Colon (tissue), 2 donors: ENCODE results near the gene RNF223.

Experiments used
- FAIRE-seq: peaks from 2 replicates; lab custom pipeline; 2012; peaks lifted over from hg19 to GRCh38; lab: Jason Lieb, UNC
- donor health status: control.
- donor health status: control.

Gene RNF223

DNA sequence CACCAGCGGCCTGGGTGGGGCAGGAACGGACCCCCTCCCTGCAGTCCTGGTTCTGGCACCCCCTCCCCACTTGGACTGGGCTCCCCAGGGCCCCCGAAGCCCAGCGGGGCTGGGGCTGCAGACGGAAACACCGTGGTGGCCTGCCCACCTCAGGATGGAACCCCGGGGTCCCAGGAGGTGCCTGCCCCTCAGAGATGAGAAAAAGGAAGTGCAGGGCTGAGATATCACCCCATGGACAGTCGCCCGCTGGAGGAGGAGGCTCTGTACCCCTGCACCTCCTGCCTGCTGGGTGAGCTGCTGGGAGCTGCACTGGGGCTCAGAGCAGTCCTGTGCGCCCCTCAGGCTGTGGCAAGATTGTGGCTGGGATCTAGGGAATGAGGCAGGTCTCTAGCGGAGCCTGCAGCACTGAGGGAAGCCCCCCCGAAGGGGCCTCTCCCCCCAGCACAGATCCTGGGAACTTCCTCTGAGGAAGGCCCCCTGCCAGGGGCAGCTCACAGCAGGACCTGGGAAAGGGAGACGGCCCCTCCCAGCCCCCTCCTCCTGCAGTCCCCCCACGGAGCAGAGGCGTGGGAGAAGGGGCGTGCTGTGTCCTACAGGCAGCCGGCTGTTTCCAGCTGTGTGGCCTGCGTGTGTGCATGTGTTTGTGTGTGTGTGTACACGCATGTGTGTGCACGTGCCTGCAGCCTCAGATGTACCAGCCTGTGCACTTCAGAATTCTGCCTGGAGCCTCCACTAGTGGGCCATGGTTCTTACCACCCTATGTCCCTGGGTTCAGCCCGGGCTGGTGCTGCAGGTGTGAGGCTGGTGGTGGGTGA is 47.3 kb downstream of the RNF223 start:
- FAIRE-seq, result no peak

- FAIRE-seq, result no peak
Observed at GRCh38 chr1:1025730-1026129, 48.4 kb downstream of the RNF223 start.

- no peak for FAIRE-seq
Observed at GRCh38 chr1:1024771-1025699, 49.1 kb downstream of the RNF223 start.

- FAIRE-seq, result no peak
Observed at GRCh38 chr1:1024149-1024770, 49.8 kb downstream of the RNF223 start.

- no peak for FAIRE-seq
Observed at GRCh38 chr1:1023700-1024099, 50.4 kb downstream of the RNF223 start.

DNA sequence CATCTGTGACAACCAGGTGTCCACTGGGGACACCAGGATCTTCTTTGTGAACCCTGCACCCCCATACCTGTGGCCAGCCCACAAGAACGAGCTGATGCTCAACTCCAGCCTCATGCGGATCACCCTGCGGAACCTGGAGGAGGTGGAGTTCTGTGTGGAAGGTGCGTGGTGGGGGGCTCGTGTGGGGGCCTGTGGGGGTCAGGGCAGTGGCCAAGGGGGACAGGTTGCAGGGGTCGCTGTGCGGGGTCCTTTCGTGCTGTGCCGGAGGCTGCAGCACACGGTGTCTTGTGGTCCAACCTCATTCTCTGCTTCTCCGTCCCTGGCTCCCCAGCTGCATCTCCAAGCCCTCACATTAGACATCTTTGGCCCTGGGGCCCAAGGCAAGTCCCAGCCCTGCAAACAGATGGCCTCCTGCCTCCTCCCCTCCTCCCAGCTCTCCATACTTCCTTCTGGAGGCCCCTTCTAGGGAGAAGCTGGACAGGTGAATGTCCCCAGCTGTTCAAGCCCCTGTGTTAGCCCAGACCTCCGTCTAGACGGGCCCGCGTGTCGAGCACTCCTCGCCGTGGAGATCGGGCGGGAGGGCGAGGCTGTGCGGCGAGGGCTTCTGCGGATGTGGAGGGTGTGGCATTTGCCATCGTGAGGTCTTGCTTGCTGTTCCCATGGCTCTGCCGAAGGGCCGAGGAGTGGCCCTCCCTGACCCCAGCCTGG is 51.6 kb downstream of the RNF223 start:
- no peak for FAIRE-seq

DNA sequence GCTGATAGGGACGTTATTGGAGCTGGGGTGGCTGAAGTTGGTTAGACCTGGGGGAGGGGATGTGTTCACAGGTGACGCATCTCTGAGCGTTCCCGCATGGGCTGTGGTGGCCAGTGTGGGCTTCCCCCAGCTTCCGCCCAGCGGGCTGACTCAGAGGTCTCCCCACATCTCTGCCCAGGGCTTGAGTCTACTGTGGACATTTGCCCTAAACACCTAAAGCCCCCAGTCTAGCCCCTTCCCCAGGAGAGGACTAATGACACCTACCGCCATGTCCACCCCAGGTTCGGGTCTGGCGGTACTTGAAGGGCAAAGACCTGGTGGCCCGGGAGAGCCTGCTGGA is 52.2 kb downstream of the RNF223 start:
- no peak for FAIRE-seq

- no peak for FAIRE-seq
Observed at GRCh38 chr1:1021010-1021919, 52.8 kb downstream of the RNF223 start.
